Effector CD8-positive, alpha-beta T cell (primary cell): ENCODE data around the gene ASPRV1.
"Not testable (repeated sequence)": the region's sequence is repeated elsewhere in the genome, so short reads cannot be mapped to it uniquely, and the experiment has no call there.

ENCODE experiments used
- DNase-seq: peaks from one replicate; lab custom pipeline; 2025; lab: John Stamatoyannopoulos, UW

The ASPRV1 gene

GRCh38 chr2:69962986-69963730, 1.7 kb upstream of the ASPRV1 start:
- no peak for DNase-seq

GRCh38 chr2:69960821-69961220, 610 bp downstream of the ASPRV1 start:
- DNase-seq = no peak

GRCh38 chr2:69959425-69959824, 2.0 kb downstream of the ASPRV1 start:
- DNase-seq = no peak

- DNase-seq = no peak
Observed at GRCh38 chr2:69958480-69958879, 3.0 kb downstream of the ASPRV1 start.

GRCh38 chr2:69957965-69958364, 3.5 kb downstream of the ASPRV1 start:
- no peak for DNase-seq

GRCh38 chr2:69956475-69956979, 4.9 kb downstream of the ASPRV1 start:
- no peak for DNase-seq

GRCh38 chr2:69955029-69955428, 6.4 kb downstream of the ASPRV1 start:
- no peak for DNase-seq

GRCh38 chr2:69954084-69954483, 7.3 kb downstream of the ASPRV1 start:
- DNase-seq = no peak

- no peak for DNase-seq
Observed at GRCh38 chr2:69952336-69953115, 8.9 kb downstream of the ASPRV1 start.

- not testable (repeated sequence) for DNase-seq
Observed at GRCh38 chr2:69950671-69951070, 10.8 kb downstream of the ASPRV1 start.

GRCh38 chr2:69950241-69950640, 11.2 kb downstream of the ASPRV1 start:
- DNase-seq = no peak

- no peak for DNase-seq
Observed at GRCh38 chr2:69948963-69949645, 12.3 kb downstream of the ASPRV1 start.

- no peak for DNase-seq
Observed at GRCh38 chr2:69948032-69948962, 13.1 kb downstream of the ASPRV1 start.

- DNase-seq = no peak
Observed at GRCh38 chr2:69947325-69947931, 14.0 kb downstream of the ASPRV1 start.

- DNase-seq = peak; percentile 7
Observed at GRCh38 chr2:69946351-69947324, 14.8 kb downstream of the ASPRV1 start.

- DNase-seq = no peak
Observed at GRCh38 chr2:69945941-69946340, 15.5 kb downstream of the ASPRV1 start.

- DNase-seq = no peak
Observed at GRCh38 chr2:69945441-69945840, 16.0 kb downstream of the ASPRV1 start.

GRCh38 chr2:69944756-69945155, 16.7 kb downstream of the ASPRV1 start:
- no peak for DNase-seq

- no peak for DNase-seq
Observed at GRCh38 chr2:69943843-69944525, 17.4 kb downstream of the ASPRV1 start.
